HepG2 (cell line): Measurements from ENCODE around the gene ZNF367. TPM values are rescaled to one million over a fixed set of nuclear protein-coding genes. Genes with fewer than 3 reads are reported as not detected.

Experiments
- AGO2 ChIP-seq: fragments of 200-400 bp; formaldehyde crosslinking; optimal IDR thresholded peaks from 2 replicates; pipeline ENCODE3; 2017; ENCODE audit warnings: mild to moderate bottlenecking, low read depth, low read length, moderate library complexity
- CEBPB ChIP-seq: IDR thresholded peaks from 2 replicates; pipeline ENCODE4 v1.6.1; 2011; ENCODE audit warnings: low read depth, low read length, improper control_type of control experiment, borderline replicate concordance
- CEBPG ChIP-seq: IDR thresholded peaks from 2 replicates; pipeline ENCODE4 v1.6.1; 2016
- GFI1 ChIP-seq: sonication (generic); formaldehyde crosslinking; IDR thresholded peaks from 2 replicates; pipeline ENCODE4 v1.5.0; 2020; ENCODE audit warnings: missing genetic modification reagents, mild to moderate bottlenecking, borderline replicate concordance
- KDM1A ChIP-seq: IDR thresholded peaks from 2 replicates; pipeline ENCODE4 v1.6.1; 2016; ENCODE audit warnings: missing compliant biosample characterization
- MAFG ChIP-seq: sonication (generic); formaldehyde crosslinking; IDR thresholded peaks from 2 replicates; pipeline ENCODE4 v1.5.1; 2020; ENCODE audit warnings: mild to moderate bottlenecking, missing genetic modification reagents
- MED13 ChIP-seq: sonication (generic); formaldehyde crosslinking; IDR thresholded peaks from 2 replicates; pipeline ENCODE4 v1.5.0; 2020; ENCODE audit warnings: missing genetic modification reagents
- NFE2 ChIP-seq: sonication (generic); formaldehyde crosslinking; IDR thresholded peaks from 2 replicates; pipeline ENCODE4 v1.4.0; 2020; ENCODE audit warnings: missing genetic modification reagents
- NFIC ChIP-seq: IDR thresholded peaks from 2 replicates; pipeline ENCODE4 v1.6.1; 2012; ENCODE audit warnings: mild to moderate bottlenecking, low read length, inconsistent platforms
- PHF21A ChIP-seq: sonication (generic); formaldehyde crosslinking; IDR thresholded peaks from 2 replicates; pipeline ENCODE4 v1.5.0; 2020; ENCODE audit warnings: mild to moderate bottlenecking, missing genetic modification reagents
- PLRG1 ChIP-seq: fragments of 450-650 bp; conservative IDR thresholded peaks from 2 replicates; pipeline ENCODE4 v1.6.1; 2016
- SIN3B ChIP-seq: fragments of 150-350 bp; IDR thresholded peaks from 2 replicates; pipeline ENCODE4 v1.6.1; 2014; ENCODE audit warnings: low read length
- SMYD3 ChIP-seq: sonication (generic); formaldehyde crosslinking; IDR thresholded peaks from 2 replicates; pipeline ENCODE4 v1.8.1; 2023; ENCODE audit warnings: mild to moderate bottlenecking, missing genetic modification reagents
- SRSF4 ChIP-seq: fragments of 200-400 bp; formaldehyde crosslinking; IDR thresholded peaks from one replicate; pipeline ENCODE4 v1.6.1; 2018; ENCODE audit warnings: mild to moderate bottlenecking, low read depth, low read length, moderate library complexity; ENCODE audit not compliant: poor library complexity, severe bottlenecking
- STAT5B ChIP-seq: sonication (generic); formaldehyde crosslinking; IDR thresholded peaks from 2 replicates; pipeline ENCODE4 v1.4.0; 2020; ENCODE audit warnings: missing genetic modification reagents
- TBX2 ChIP-seq: sonication (generic); formaldehyde crosslinking; IDR thresholded peaks from 2 replicates; pipeline ENCODE4 v1.5.0; 2020; ENCODE audit warnings: missing genetic modification reagents, mild to moderate bottlenecking, borderline replicate concordance
- THAP11 ChIP-seq: IDR thresholded peaks from 2 replicates; pipeline ENCODE4 v1.6.1; 2016; ENCODE audit warnings: missing biosample characterization, missing genetic modification reagents
- ZKSCAN8 ChIP-seq: IDR thresholded peaks from 2 replicates; pipeline ENCODE4 v1.6.1; 2016; ENCODE audit warnings: borderline replicate concordance, missing genetic modification reagents, missing compliant biosample characterization
- ZNF431 ChIP-seq: sonication (generic); formaldehyde crosslinking; IDR thresholded peaks from 2 replicates; pipeline ENCODE4 v1.9.0; 2022; ENCODE audit warnings: missing genetic modification reagents, low read depth, mild to moderate bottlenecking, borderline replicate concordance
- ZNF570 ChIP-seq: sonication (generic); formaldehyde crosslinking; IDR thresholded peaks from 2 replicates; pipeline ENCODE4 v1.4.0; 2020; ENCODE audit warnings: mild to moderate bottlenecking, missing genetic modification reagents, borderline replicate concordance
- ZNF883 ChIP-seq: sonication (generic); formaldehyde crosslinking; IDR thresholded peaks from 2 replicates; pipeline ENCODE4 v1.5.1; 2020; ENCODE audit warnings: mild to moderate bottlenecking, missing genetic modification reagents; ENCODE audit errors: not compliant biosample characterization
- polyA plus RNA-seq, 8 experiments: library from polyadenylated mRNA; depleted of rRNA in 3 of 8; stranded (reverse) in 7 of 8; unstranded in 1 of 8; fragments of >200 nt; fragmentation: Illumina TruSeq in 4 of 8; extraction: Trizol in 4 of 8; gene quantifications; 2 replicates each; pipeline versions ENCODE4 v1.2.1 to v1.2.3, GENCODE V29; 2011 to 2016; ENCODE audit warnings: low read depth in 4 of 8, missing spikeins in 1 of 8, mixed read lengths in 1 of 8; ENCODE audit not compliant: insufficient read depth in 1 of 8
- total RNA-seq, 5 experiments: library from RNA; depleted of rRNA; stranded (reverse); fragments of >200 nt; fragmentation: Illumina TruSeq; extraction: Trizol; gene quantifications; 2 replicates each; pipeline ENCODE4 v1.2.3, GENCODE V29; 2016; ENCODE audit warnings: low read depth in 1 of 5
- TF ChIP-seq, protein P1 (sequence below): sonication (generic); formaldehyde crosslinking; IDR thresholded peaks from 2 replicates; pipeline ENCODE4 v1.5.1; 2020; ENCODE audit warnings: missing genetic modification reagents, mild to moderate bottlenecking, borderline replicate concordance
- TF ChIP-seq, protein P2 (sequence below): sonication (generic); formaldehyde crosslinking; conservative IDR thresholded peaks from 2 replicates; pipeline ENCODE4 v1.8.1; 2023; ENCODE audit warnings: missing genetic modification reagents
- TF ChIP-seq, protein P3 (sequence below): sonication (generic); formaldehyde crosslinking; IDR thresholded peaks from 2 replicates; pipeline ENCODE4 v1.5.1; 2020; ENCODE audit warnings: mild to moderate bottlenecking, moderate library complexity, missing genetic modification reagents
- TF ChIP-seq, protein P4 (sequence below): IDR thresholded peaks from 2 replicates; pipeline ENCODE4 v1.6.1; 2016; ENCODE audit warnings: missing biosample characterization, missing genetic modification reagents, low read depth
- TF ChIP-seq, protein P5 (sequence below): sonication (generic); formaldehyde crosslinking; IDR thresholded peaks from 2 replicates; pipeline ENCODE4 v1.5.1; 2020; ENCODE audit warnings: missing genetic modification reagents, mild to moderate bottlenecking, borderline replicate concordance

The ZNF367 gene
- total and polyA plus RNA-seq, 2 of the 13 experiments (the other 11 are each of a cell fraction or from before 2014, with no cell fraction given) = 2.9 to 7.7 TPM

DNA sequence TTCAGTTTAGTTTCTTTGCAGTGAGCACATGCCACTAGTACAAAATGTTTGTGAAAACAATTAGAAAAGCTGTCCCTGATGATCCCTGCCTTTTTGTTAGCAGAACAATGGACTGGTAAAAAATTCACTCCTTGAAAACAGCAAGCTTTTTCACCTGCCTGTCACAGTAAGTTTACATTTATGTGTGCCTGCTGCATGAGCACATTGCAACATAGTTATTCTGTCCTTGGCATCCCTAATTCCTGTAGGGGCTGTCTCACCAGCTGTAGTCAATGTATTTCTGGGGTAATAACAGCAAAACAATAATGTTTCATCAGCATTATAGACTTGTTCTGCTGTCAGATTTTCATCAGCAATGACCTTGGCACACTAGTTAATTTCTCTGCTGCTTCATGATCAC is 11.6 kb upstream of the ZNF367 start (continued):
- no peak for TF ChIP-seq ZNF570 (CRISPR knock-in tag)
- no peak for TF ChIP-seq PHF21A (CRISPR knock-in tag)
- TF ChIP-seq, protein P1, sequence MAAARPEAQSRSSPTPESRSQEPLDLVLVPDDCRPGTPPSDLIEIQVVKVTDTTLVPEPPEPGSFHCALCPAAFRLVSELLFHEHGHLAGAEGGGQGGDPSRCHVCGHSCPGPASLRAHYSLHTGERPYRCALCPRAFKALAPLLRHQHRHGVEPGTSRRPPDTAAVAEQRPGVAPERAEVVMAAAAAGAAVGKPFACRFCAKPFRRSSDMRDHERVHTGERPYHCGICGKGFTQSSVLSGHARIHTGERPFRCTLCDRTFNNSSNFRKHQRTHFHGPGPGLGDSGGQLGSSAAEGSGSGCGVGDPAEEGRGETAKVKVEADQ = no peak
- no peak for TF ChIP-seq KDM1A
- TF ChIP-seq, protein P2, sequence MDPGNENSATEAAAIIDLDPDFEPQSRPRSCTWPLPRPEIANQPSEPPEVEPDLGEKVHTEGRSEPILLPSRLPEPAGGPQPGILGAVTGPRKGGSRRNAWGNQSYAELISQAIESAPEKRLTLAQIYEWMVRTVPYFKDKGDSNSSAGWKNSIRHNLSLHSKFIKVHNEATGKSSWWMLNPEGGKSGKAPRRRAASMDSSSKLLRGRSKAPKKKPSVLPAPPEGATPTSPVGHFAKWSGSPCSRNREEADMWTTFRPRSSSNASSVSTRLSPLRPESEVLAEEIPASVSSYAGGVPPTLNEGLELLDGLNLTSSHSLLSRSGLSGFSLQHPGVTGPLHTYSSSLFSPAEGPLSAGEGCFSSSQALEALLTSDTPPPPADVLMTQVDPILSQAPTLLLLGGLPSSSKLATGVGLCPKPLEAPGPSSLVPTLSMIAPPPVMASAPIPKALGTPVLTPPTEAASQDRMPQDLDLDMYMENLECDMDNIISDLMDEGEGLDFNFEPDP (CRISPR knock-in tag) = no peak
- TF ChIP-seq MED13 (CRISPR knock-in tag) = no peak
- TF ChIP-seq PLRG1 = no peak
- TF ChIP-seq CEBPG (CRISPR knock-in tag) = peak; percentile 86
- no peak for TF ChIP-seq ZNF431 (CRISPR knock-in tag)
- no peak for TF ChIP-seq MAFG (CRISPR knock-in tag)
- TF ChIP-seq NFE2 (CRISPR knock-in tag) = no peak
- no peak; the same call in 1 of the 2 replicates for TF ChIP-seq TBX2 (CRISPR knock-in tag)
- TF ChIP-seq AGO2 = no peak
- TF ChIP-seq, protein P3, sequence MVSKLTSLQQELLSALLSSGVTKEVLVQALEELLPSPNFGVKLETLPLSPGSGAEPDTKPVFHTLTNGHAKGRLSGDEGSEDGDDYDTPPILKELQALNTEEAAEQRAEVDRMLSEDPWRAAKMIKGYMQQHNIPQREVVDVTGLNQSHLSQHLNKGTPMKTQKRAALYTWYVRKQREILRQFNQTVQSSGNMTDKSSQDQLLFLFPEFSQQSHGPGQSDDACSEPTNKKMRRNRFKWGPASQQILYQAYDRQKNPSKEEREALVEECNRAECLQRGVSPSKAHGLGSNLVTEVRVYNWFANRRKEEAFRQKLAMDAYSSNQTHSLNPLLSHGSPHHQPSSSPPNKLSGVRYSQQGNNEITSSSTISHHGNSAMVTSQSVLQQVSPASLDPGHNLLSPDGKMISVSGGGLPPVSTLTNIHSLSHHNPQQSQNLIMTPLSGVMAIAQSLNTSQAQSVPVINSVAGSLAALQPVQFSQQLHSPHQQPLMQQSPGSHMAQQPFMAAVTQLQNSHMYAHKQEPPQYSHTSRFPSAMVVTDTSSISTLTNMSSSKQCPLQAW (CRISPR knock-in tag) = no peak
- TF ChIP-seq ZNF883 (CRISPR knock-in tag) = no peak
- no peak for TF ChIP-seq SIN3B
- no peak for TF ChIP-seq GFI1 (CRISPR knock-in tag)
- TF ChIP-seq, protein P4, sequence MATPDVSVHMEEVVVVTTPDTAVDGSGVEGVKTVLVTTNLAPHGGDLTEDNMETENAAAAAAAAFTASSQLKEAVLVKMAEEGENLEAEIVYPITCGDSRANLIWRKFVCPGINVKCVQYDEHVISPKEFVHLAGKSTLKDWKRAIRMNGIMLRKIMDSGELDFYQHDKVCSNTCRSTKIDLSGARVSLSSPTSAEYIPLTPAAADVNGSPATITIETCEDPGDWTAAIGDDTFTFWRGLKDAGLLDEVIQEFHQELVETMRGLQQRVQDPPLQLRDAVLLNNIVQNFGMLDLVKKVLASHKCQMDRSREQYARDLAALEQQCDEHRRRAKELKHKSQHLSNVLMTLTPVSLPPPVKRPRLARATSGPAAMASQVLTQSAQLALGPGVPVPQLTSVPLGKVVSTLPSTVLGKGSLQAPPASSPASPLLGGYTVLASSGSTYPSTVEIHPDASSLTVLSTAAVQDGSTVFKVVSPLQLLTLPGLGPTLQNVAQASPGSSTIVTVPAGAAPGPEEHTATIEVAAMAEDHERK (CRISPR knock-in tag) = no peak
- TF ChIP-seq THAP11 (CRISPR knock-in tag) = 0 out of 2 replicates have a peak, but pooled peaks have one; percentile 26
- TF ChIP-seq STAT5B (CRISPR knock-in tag) = no peak
- 0 out of 2 replicates have a peak, but pooled peaks have one; percentile 36 for TF ChIP-seq ZKSCAN8 (CRISPR knock-in tag)
- TF ChIP-seq SRSF4 = no peak
- no peak for TF ChIP-seq NFIC
- TF ChIP-seq SMYD3 (CRISPR knock-in tag) = no peak
- TF ChIP-seq, protein P5, sequence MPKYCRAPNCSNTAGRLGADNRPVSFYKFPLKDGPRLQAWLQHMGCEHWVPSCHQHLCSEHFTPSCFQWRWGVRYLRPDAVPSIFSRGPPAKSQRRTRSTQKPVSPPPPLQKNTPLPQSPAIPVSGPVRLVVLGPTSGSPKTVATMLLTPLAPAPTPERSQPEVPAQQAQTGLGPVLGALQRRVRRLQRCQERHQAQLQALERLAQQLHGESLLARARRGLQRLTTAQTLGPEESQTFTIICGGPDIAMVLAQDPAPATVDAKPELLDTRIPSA (CRISPR knock-in tag) = no peak
- TF ChIP-seq CEBPB = peak; percentile 88
